ENCODE measurements around the gene ORAI2. TPM values are rescaled to one million over a fixed set of nuclear protein-coding genes. Genes with fewer than 3 reads are reported as not detected.

ORAI2 gene
- total RNA-seq, result 10 to 100 TPM; 58.1 to 73.7 TPM

DNA sequence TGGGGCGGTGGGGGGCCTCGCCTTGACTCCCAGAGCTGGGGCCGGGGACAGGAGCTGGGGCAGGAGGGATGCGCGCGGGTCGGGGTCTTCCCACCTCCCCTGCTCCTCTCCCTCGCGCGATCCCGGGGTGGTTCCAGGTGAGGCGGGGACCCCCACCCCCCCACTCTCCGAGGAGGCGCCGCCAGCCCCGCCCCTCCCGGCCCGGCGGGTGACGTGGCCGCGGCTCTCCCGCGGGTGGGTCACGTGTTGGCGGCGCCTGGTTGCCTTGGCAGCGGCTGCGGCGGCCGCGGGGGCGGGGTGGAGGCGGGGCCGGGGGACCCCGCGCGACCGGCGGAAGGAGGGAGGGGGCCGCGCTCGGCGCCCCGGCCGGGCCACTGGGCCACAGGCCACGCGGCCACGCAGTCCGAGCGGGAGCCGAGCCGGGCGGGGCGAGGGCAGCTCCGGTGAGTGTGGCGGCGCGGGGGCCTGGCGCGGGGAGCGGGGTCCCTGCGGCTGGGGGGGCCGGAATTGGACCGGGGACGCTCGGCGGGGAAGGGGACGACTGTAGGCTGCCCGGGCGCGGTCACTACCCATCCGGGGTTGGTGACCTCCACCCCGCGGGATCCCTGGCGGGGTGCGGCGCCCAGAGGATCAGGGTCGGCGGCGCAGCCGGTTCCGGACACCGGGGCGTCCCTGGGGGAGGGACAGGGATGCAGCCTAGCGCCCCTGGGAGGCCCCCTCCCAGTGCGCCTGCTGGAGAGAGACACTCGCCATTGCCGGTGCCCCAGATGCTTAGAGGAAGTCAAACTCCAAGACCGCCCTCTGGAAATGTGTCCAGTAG is at the start of gene ORAI2:
TSS of gene ORAI2 (plus strand) at position 357 of the 820 bp plus-strand sequence. CDS start 5,382 bp downstream, outside the sequence.
- ATAC-seq (peak; percentile 71), DNase-seq (peak; percentile 89)
- Mint-ChIP-seq H3K27ac (peak within 1 kb of the TSS; percentile 85), H3K9me3 (ENCODE audit: low read depth) (no peaks in the 10 kb centered on the region), H3K4me3 (peak within 1 kb of the TSS; percentile 75), H3K4me1 (peaks cover 53% of the 10 kb centered on the region), H3K27me3 (no peaks in the 10 kb centered on the region), H3K36me3 (peaks cover 18% of the 10 kb centered on the region)
- CTCF ChIA-PET, result interaction anchor here (0.6 to 5.9 kb wide), 8 partner anchors 12 to 212 kb away, joined by 3 to 50 read pairs (median 5); no protein-coding TSS in a partner anchor

DNA sequence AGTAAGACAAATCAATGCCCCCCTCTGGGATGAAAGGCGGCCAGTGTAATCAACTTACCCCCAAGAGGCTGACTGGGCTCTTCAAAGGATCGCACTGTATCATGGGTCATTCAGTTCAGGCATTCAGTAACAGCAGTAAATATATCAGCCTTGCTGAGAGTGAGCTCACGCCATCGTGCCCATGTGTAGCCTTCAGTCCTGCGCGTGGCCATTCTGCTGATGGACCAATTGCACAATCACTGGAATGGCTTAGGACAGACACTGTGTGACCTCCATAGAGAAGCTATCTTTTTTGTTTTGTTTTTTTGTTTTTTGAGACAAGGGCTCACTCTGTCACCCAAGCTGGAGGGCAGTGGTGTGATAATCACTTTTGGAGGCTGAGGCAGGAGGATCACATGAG is 46.3 kb upstream of the ORAI2 start:
- DNase-seq (no peak), ATAC-seq (no peak)
- Mint-ChIP-seq H3K4me3 (no peak overlapping the region), H3K36me3 (peaks cover 8% of the 10 kb centered on the region), H3K4me1 (no peaks in the 10 kb centered on the region), H3K9me3 (ENCODE audit: low read depth) (no peaks in the 10 kb centered on the region), H3K27ac (no peak overlapping the region), H3K27me3 (no peaks in the 10 kb centered on the region)
- CTCF ChIA-PET, result interaction anchor here (0.8 to 2.0 kb wide), 3 partner anchors 100 to 107 kb away, joined by 3 to 6 read pairs (median 4); no protein-coding TSS in a partner anchor

DNA sequence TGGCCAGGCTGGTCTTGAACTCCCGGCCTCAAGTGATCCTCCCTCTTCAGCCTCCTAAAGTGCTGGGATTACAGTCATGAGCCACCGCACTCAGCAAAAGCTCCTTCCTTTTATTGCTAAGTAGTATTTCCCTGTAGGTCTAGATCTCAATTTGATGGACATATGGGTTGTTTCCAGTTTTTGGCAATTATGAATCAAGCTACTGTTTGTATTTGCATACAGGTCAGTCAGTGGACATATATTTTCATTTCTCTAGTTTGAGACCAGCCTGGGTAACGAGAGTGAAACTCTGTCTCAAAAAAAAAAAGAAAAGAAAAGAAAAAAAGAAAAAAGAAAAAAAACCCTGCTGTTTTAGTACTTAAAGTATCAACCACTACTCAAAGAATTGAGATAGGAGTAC is 43.6 kb upstream of the ORAI2 start:
- no peaks in the 10 kb centered on the region for H3K9me3 Mint-ChIP-seq (ENCODE audit: low read depth)
- no peak for ATAC-seq
- H3K27me3 Mint-ChIP-seq, result no peaks in the 10 kb centered on the region
- no peak for DNase-seq
- no peak overlapping the region for H3K4me3 Mint-ChIP-seq
- H3K27ac Mint-ChIP-seq, result no peak overlapping the region
- CTCF ChIA-PET, result interaction anchor here (0.6 to 0.8 kb wide), 3 partner anchors 107 to 1291 kb away, joined by 3 to 4 read pairs (median 3); no protein-coding TSS in a partner anchor
- no peaks in the 10 kb centered on the region for H3K4me1 Mint-ChIP-seq
- H3K36me3 Mint-ChIP-seq, result peaks cover 12% of the 10 kb centered on the region

DNA sequence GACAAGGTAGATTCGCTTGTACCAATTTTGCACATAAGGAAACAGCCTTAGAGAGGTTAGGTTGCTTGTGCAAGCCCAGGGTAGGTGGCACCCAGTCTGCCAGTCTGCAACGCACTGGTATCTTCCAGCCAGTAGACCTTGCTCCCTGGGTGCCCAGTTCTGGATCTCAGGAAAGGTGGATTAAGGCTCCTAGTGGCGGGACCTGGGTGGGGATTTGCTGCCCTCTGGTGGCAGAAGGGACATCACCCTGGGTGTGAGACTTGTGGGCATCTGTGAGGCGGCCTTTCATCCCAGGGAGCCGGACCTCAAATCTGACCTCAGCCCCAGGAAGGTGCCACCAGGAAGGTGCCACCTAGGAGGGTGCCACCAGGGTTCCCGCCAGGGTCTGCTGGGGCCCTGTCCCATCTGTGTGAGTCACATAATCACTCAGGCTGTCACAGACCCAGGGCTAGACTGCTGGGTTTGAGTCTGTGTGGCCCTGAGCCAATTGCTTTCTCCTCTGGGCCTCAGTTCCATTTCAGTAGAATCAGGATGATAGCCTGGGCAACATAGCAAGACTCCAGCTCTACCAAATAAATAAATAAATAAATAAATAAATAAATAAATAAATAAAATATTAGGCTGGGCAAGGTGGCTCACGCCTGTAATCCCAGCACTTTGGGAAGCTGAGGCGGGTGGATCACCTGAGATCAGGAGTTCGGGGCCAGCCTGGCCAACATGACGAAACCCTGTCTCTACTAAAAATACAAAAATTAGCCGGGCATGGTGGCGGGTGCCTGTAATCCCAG is 42.5 kb upstream of the ORAI2 start:
- no peaks in the 10 kb centered on the region for H3K27me3 Mint-ChIP-seq
- no peaks in the 10 kb centered on the region for H3K9me3 Mint-ChIP-seq (ENCODE audit: low read depth)
- CTCF ChIA-PET, result interaction anchor here (0.6 to 1.9 kb wide), 8 partner anchors 13 to 1731 kb away, joined by 3 to 13 read pairs (median 4); no protein-coding TSS in a partner anchor
- no peak overlapping the region for H3K27ac Mint-ChIP-seq
- peaks cover 5% of the 10 kb centered on the region for H3K4me1 Mint-ChIP-seq
- peak; percentile 71 for ATAC-seq
- peaks cover 12% of the 10 kb centered on the region for H3K36me3 Mint-ChIP-seq
- DNase-seq, result peak; percentile 77
- no peak overlapping the region for H3K4me3 Mint-ChIP-seq

DNA sequence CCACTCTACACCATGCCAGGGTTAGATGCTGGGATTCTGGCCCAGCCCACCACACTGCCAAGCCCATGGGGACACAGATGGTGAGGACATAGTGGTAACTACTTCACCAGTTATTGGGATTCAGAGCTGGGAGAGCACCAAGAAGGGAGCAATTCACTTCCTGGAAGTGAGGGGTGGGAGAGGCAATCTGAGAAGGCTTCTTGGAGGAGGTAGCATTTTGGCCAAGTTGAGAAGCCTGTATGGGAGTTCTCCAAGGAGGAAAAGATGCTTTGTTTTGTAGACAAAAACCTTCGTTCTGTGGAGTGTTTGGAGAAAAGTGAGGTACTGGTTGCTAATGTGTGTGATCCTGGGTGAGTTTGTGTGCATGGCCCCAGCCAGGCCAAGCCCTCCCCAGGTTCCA is 41.0 kb upstream of the ORAI2 start:
- H3K4me3 Mint-ChIP-seq, result no peak overlapping the region
- no peaks in the 10 kb centered on the region for H3K9me3 Mint-ChIP-seq (ENCODE audit: low read depth)
- peaks cover 11% of the 10 kb centered on the region for H3K4me1 Mint-ChIP-seq

DNA sequence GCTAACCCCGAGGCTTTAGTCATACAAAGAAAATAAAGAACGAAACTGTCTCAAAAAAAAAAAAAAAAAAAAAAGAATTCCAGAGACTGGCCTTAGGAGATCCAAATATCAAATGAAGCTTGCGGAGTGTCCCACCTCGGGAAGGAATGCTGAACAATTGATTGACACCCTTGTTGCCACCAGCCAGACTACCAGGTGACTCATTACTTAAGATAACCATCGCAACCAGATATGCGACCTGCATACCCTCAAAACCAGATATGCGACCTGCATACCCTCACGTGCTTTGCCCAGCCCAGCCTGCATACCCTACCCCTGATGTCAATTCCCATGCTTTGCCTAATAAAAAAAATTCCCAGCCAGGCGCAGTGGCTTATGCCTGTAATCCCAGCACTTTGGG is 39.9 kb upstream of the ORAI2 start:
- H3K36me3 Mint-ChIP-seq, result peaks cover 12% of the 10 kb centered on the region
- H3K4me3 Mint-ChIP-seq, result no peak overlapping the region

More for the DNA sequence above, 41.0 kb upstream of the ORAI2 start:
- Mint-ChIP-seq H3K27me3 (no peaks in the 10 kb centered on the region), H3K27ac (no peak overlapping the region), H3K36me3 (peaks cover 12% of the 10 kb centered on the region)
- no peak for ATAC-seq
- CTCF ChIA-PET, result interaction anchor here (1.0 to 1.9 kb wide), 5 partner anchors 24 to 121 kb away, joined by 3 to 13 read pairs (median 3); no protein-coding TSS in a partner anchor
- DNase-seq, result no peak

DNA sequence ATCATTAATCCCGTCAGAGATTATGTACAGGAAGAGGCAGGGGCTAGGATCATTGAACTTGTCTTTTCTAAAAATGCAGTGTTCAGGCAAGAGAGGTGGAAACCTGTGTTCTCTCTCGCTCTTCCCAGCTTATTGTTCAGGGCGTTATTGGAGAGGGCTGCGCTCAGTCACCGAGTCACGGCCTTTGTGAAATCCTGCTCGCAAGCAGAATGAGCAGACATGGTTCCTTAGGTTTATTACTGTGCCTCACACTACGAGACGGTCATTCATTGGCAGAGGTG is 37.8 kb upstream of the ORAI2 start:
- Mint-ChIP-seq H3K27me3 (no peaks in the 10 kb centered on the region), H3K9me3 (ENCODE audit: low read depth) (no peaks in the 10 kb centered on the region), H3K27ac (peak overlapping the region; percentile 42), H3K36me3 (peaks cover 19% of the 10 kb centered on the region), H3K4me1 (peaks cover 17% of the 10 kb centered on the region), H3K4me3 (peak overlapping the region; percentile 86)
- DNase-seq, result no peak
- no peak for ATAC-seq
- CTCF ChIA-PET, result interaction anchor here (0.9 to 2.9 kb wide), 6 partner anchors 9 to 116 kb away, joined by 3 to 10 read pairs (median 4); no protein-coding TSS in a partner anchor

More for the DNA sequence above, 39.9 kb upstream of the ORAI2 start:
- DNase-seq (no peak), ATAC-seq (no peak)
- CTCF ChIA-PET, result interaction anchor here (1.1 to 2.5 kb wide), 2 partner anchors 11 to 114 kb away, joined by 3 to 9 read pairs; no protein-coding TSS in a partner anchor
- Mint-ChIP-seq H3K27ac (no peak overlapping the region), H3K9me3 (ENCODE audit: low read depth) (no peaks in the 10 kb centered on the region), H3K27me3 (no peaks in the 10 kb centered on the region), H3K4me1 (peaks cover 17% of the 10 kb centered on the region)

DNA sequence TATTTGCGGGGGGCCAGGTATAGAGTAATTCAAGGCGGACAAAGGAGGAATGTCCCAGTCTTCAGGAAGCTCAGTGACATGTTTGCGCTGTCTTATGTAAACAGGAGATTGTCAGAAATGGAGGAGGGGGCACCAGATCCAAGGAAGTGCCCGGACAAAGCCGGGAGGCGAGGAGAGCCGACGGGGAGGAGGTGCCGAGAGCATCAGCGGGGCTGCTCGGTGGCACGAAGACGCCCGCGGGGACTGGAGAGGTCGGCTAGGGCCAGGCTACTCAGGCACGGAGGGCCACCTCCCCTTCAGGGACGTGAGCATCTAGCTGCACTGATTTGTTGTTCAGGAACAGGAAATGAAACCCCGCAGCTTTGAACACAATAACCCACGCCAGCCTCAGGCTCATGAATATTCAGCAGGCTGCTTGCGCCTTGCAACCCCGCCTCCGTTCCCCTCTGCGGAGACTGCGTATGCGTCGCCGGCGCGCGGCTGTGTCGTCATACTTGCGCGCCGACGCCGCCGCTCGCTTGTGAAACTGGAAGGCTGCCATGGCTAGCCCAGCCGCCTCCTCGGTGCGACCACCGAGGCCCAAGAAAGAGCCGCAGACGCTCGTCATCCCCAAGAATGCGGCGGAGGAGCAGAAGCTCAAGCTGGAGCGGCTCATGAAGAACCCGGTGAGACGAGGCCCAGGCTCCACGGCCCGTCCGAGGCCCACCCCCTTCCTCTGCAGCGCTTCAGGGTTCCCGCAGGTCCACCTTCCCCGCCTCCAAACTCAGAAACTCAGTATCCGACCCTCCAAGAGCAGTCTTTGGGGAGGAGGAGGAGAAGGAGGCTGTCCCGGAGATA is 37.3 kb upstream of the ORAI2 start, which contains the start of gene PRKRIP1:
TSS of gene PRKRIP1 (plus strand) at position 491 of the 837 bp plus-strand sequence. CDS start at position 540, 49 bp downstream.
- CTCF ChIA-PET, result interaction anchor here (0.9 to 2.9 kb wide), 6 partner anchors 8 to 30 kb away, joined by 3 to 10 read pairs (median 3); no protein-coding TSS in a partner anchor
- ATAC-seq (peak; percentile 98), DNase-seq (peak; percentile 95)
- Mint-ChIP-seq H3K27me3 (no peaks in the 10 kb centered on the region), H3K27ac (peak within 1 kb of the TSS; percentile 90), H3K9me3 (ENCODE audit: low read depth) (no peaks in the 10 kb centered on the region), H3K36me3 (peaks cover 22% of the 10 kb centered on the region), H3K4me3 (peak within 1 kb of the TSS; percentile 86), H3K4me1 (peaks cover 17% of the 10 kb centered on the region)

DNA sequence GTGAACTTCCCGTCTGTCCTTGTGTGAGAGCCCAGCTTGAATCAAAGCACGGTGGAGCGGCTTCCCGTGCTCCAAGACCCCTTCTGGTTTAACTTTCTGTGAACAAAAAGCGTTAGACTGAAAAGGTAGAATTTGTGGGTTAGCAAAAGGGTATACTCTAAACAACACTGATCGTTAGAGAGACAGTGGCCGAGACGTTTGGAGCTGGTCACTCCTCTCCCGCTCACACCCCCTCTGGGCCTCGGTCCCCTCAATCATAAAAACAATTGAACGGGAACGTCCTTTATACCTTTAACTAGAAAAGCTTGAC is 36.7 kb upstream of the ORAI2 start:
- peak overlapping the region; percentile 90 for H3K27ac Mint-ChIP-seq
- no peaks in the 10 kb centered on the region for H3K27me3 Mint-ChIP-seq
- H3K4me1 Mint-ChIP-seq, result peaks cover 17% of the 10 kb centered on the region
- CTCF ChIA-PET, result interaction anchor here (0.7 to 2.9 kb wide), 4 partner anchors 16 to 29 kb away, joined by 3 to 10 read pairs (median 3); no protein-coding TSS in a partner anchor
- no peaks in the 10 kb centered on the region for H3K9me3 Mint-ChIP-seq (ENCODE audit: low read depth)
- peaks cover 22% of the 10 kb centered on the region for H3K36me3 Mint-ChIP-seq
- no peak for DNase-seq
- ATAC-seq, result no peak
- H3K4me3 Mint-ChIP-seq, result peak overlapping the region; percentile 86

DNA sequence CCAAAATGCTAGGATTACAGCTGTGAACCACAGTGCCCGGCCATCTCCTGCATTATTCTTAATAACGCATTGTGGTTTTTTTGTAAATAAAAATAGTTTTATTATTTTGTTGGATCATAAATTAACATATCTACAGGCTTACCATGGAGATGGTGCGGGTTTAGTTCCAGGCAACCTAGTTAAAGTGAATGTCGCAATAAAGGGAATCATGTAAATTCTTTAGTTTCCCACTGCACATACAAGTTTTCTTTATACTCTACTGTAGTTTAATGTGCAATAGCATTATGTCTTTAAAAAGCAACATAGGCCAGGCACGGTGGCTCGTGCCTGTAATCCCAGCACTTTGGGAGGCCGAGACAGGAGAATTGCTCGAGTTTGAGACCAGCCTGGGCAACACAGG is 34.8 kb upstream of the ORAI2 start:
- no peak overlapping the region for H3K4me3 Mint-ChIP-seq
- DNase-seq (no peak), ATAC-seq (no peak)
- peaks cover 16% of the 10 kb centered on the region for H3K36me3 Mint-ChIP-seq
- CTCF ChIA-PET, result interaction anchor here (0.7 to 2.9 kb wide), 2 partner anchors 28 to 69 kb away, joined by 3 to 10 read pairs; no protein-coding TSS in a partner anchor
- no peak overlapping the region for H3K27ac Mint-ChIP-seq
- no peaks in the 10 kb centered on the region for H3K9me3 Mint-ChIP-seq (ENCODE audit: low read depth)
- no peaks in the 10 kb centered on the region for H3K27me3 Mint-ChIP-seq
- H3K4me1 Mint-ChIP-seq, result peaks cover 19% of the 10 kb centered on the region

DNA sequence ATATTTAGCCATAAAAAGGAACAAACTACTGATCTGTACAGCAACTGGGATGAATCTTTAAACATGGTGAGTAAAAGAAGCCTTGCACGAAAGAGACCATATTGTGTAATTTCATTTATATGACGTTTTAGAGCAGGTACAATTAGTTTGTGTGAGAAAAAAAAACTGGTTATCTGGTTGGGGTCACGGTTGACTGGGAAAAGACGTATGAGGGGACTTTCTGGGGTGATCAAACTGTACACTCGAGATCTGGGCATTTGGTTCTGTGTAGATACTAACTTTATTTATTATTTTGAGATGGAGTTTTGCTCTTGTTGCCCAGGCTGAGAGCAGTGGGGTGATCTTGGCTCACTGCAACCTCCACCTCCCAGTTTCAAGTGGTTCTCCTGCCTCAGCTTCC is 33.0 kb upstream of the ORAI2 start:
- ATAC-seq (no peak), DNase-seq (no peak)
- Mint-ChIP-seq H3K27ac (no peak overlapping the region), H3K9me3 (ENCODE audit: low read depth) (no peaks in the 10 kb centered on the region), H3K36me3 (peaks cover 20% of the 10 kb centered on the region), H3K4me3 (no peak overlapping the region), H3K27me3 (no peaks in the 10 kb centered on the region), H3K4me1 (peaks cover 28% of the 10 kb centered on the region)
- CTCF ChIA-PET, result no interaction called here

DNA sequence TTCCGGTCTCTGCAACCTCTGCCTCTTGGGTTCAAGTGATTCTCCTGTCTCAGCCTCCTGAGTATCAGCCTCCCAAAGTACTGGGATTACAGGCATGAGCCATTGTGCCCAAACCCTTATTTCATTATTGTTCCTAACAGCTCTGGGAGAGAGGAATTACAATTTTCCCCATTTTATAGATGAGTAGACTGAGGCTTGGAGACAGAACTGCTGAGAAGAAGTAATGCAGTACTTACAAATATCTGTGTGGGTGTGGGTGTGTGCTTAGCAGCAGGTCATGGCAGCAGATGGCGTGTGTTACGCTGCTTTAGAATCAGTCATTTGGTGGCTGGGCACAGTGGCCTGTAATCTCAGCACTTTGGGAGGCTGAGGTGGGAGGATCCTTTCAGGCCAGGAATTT is 29.8 kb upstream of the ORAI2 start:
- DNase-seq, result no peak

More for the DNA sequence above, 29.8 kb upstream of the ORAI2 start:
- peaks cover 24% of the 10 kb centered on the region for H3K4me1 Mint-ChIP-seq
- no peak for ATAC-seq
- H3K27ac Mint-ChIP-seq, result peak overlapping the region; percentile 19
- H3K9me3 Mint-ChIP-seq (ENCODE audit: low read depth), result no peaks in the 10 kb centered on the region
- CTCF ChIA-PET, result interaction anchor here (1.2 to 3.3 kb wide), 8 partner anchors 9 to 63 kb away, joined by 3 to 31 read pairs (median 8); partner anchors contain the start of gene ORAI2
- no peaks in the 10 kb centered on the region for H3K27me3 Mint-ChIP-seq
- H3K4me3 Mint-ChIP-seq, result no peak overlapping the region
- peaks cover 44% of the 10 kb centered on the region for H3K36me3 Mint-ChIP-seq
